Progenitor cell of endocrine pancreas (in vitro differentiated cells): ENCODE measurements around the gene TGFB1I1. TPM values are rescaled to one million over a fixed set of nuclear protein-coding genes. Genes with fewer than 3 reads are reported as not detected.
"Not testable (repeated sequence)": the region's sequence is repeated elsewhere in the genome, so short reads cannot be mapped to it uniquely, and the experiment has no call there.

Experiments
- DNase-seq: peaks from one replicate; pipeline ENCODE4 v3.0.0; 2021; ENCODE audit warnings: low spot score; ENCODE audit not compliant: unreplicated experiment
- H3K27ac Mint-ChIP-seq: 2 replicates; pipeline ENCODE4 v1.8.0; 2021; ENCODE audit warnings: mild to moderate bottlenecking, moderate library complexity, mixed read lengths
- H3K27me3 Mint-ChIP-seq: 2 replicates; pipeline ENCODE4 v1.8.0; 2021; ENCODE audit warnings: mixed read lengths
- H3K36me3 Mint-ChIP-seq: 2 replicates; pipeline ENCODE4 v1.8.0; 2022; ENCODE audit warnings: mixed read lengths; ENCODE audit not compliant: insufficient read depth
- H3K4me1 Mint-ChIP-seq: 2 replicates; pipeline ENCODE4 v1.8.0; 2021; ENCODE audit warnings: low read depth, mixed read lengths
- H3K4me3 Mint-ChIP-seq: 2 replicates; pipeline ENCODE4 v1.8.0; 2021; ENCODE audit warnings: low read depth, mild to moderate bottlenecking, moderate library complexity, mixed read lengths
- H3K9me3 Mint-ChIP-seq: 2 replicates; pipeline ENCODE4 v1.8.0; 2021; ENCODE audit warnings: low read depth, mixed read lengths
- CTCF ChIP-seq: fragments of 200-600 bp; sonication (generic); IDR thresholded peaks from one replicate; pipeline ENCODE4 v1.5.0; 2021; ENCODE audit warnings: antibody characterized with exemption, mild to moderate bottlenecking; ENCODE audit not compliant: unreplicated experiment
- total RNA-seq: library from RNA; stranded (reverse); gene quantifications from 2 replicates; pipeline ENCODE4 v1.2.1, GENCODE V29; 2021

TGFB1I1 gene
- total RNA-seq, 1 donor from 2014 or later = 4.5 TPM

GRCh38 chr16:31499928-31500327, 28.0 kb downstream of the TGFB1I1 start:
- Mint-ChIP-seq H3K9me3 (no peaks in the 10 kb centered on the region), H3K27ac (no peak overlapping the region), H3K4me1 (no peaks in the 10 kb centered on the region), H3K4me3 (no peak overlapping the region), H3K36me3 (peaks cover 9% of the 10 kb centered on the region), H3K27me3 (no peaks in the 10 kb centered on the region)
- DNase-seq = no peak
- no peak for TF ChIP-seq CTCF

GRCh38 chr16:31501226-31501965, 29.4 kb downstream of the TGFB1I1 start:
- Mint-ChIP-seq H3K4me1 (peaks cover 5% of the 10 kb centered on the region), H3K27me3 (no peaks in the 10 kb centered on the region), H3K9me3 (no peaks in the 10 kb centered on the region), H3K36me3 (peaks cover 9% of the 10 kb centered on the region), H3K4me3 (no peak overlapping the region), H3K27ac (no peak overlapping the region)
- no peak for DNase-seq
- no peak for TF ChIP-seq CTCF

- Mint-ChIP-seq H3K4me1 (peaks cover 6% of the 10 kb centered on the region), H3K4me3 (no peak overlapping the region), H3K9me3 (no peaks in the 10 kb centered on the region), H3K27me3 (no peaks in the 10 kb centered on the region), H3K36me3 (peaks cover 9% of the 10 kb centered on the region), H3K27ac (no peak overlapping the region)
- TF ChIP-seq CTCF = no peak
- DNase-seq = no peak
Observed at GRCh38 chr16:31501966-31502348, 30.0 kb downstream of the TGFB1I1 start.

GRCh38 chr16:31502981-31503380, 31.0 kb downstream of the TGFB1I1 start:
- Mint-ChIP-seq H3K36me3 (peaks cover 4% of the 10 kb centered on the region), H3K27ac (no peak overlapping the region), H3K27me3 (no peaks in the 10 kb centered on the region), H3K4me1 (peaks cover 11% of the 10 kb centered on the region), H3K9me3 (no peaks in the 10 kb centered on the region), H3K4me3 (no peak overlapping the region)
- no peak for TF ChIP-seq CTCF
- DNase-seq = no peak

- peaks cover 13% of the 10 kb centered on the region for H3K4me1 Mint-ChIP-seq
- H3K27ac Mint-ChIP-seq, DNase-seq, H3K27me3 Mint-ChIP-seq, H3K36me3 Mint-ChIP-seq, H3K9me3 Mint-ChIP-seq, H3K4me3 Mint-ChIP-seq: not testable (repeated sequence)
Observed at GRCh38 chr16:31503555-31503954, 31.6 kb downstream of the TGFB1I1 start.

GRCh38 chr16:31504159-31504558, 32.2 kb downstream of the TGFB1I1 start:
- Mint-ChIP-seq H3K4me1 (peaks cover 19% of the 10 kb centered on the region), H3K9me3 (no peaks in the 10 kb centered on the region), H3K27me3 (no peaks in the 10 kb centered on the region), H3K4me3 (no peak overlapping the region), H3K36me3 (peaks cover 1% of the 10 kb centered on the region), H3K27ac (peak overlapping the region; percentile 20)
- TF ChIP-seq CTCF = no peak
- DNase-seq = no peak
